ENCODE data around the gene TBX3. TPM values are rescaled to one million over a fixed set of nuclear protein-coding genes. Genes with fewer than 3 reads are reported as not detected.
"Not testable (repeated sequence)": the region's sequence is repeated elsewhere in the genome, so short reads cannot be mapped to it uniquely, and the experiment has no call there.

Gene TBX3
- 16.1 and 17.5 TPM in 2 replicates for total RNA-seq (2014; rRNA removed; shearing (Covaris generic))

- peak; percentile 99 for DNase-seq (ENCODE audit: low spot score)
Observed at GRCh38 chr12:114684098-114684869, at the start of gene TBX3. Gene TBX3, minus strand, starts transcription at chr12:114684175. Its CDS starts 975 bp downstream, at chr12:114683200.

DNA sequence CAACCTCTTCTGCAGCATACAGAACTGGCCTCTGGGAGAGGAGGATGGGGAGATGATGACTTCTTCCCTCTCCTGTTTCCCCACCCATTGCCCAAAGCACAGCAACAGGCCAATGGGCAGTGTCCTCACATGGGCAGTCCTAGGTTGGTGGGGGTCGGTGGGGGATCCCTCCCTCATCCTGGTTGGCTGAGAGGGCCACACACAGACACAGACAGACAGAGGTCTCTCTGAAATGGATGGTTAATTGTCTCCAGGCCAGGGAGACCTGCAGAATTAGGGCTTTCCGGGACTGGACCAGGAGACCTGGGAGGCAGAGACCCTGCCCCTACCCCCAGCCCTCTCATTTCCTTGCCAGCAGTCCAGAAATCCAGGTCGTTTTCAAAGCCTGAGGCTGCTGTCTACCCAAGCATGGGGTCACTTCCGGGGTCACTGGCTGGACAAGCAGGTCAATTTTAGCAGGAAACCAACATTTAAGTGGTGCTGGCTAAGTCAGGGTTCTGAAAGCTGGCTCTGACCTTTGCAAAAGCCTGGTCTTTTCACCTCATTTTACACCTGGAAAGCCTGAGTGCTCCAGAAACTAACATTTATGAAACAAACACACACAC, 48.6 kb upstream of the TBX3 start:
- no peak for DNase-seq (ENCODE audit: low spot score)

GRCh38 chr12:114729731-114730130, 45.8 kb upstream of the TBX3 start:
- no peak for DNase-seq (ENCODE audit: low spot score)

DNA sequence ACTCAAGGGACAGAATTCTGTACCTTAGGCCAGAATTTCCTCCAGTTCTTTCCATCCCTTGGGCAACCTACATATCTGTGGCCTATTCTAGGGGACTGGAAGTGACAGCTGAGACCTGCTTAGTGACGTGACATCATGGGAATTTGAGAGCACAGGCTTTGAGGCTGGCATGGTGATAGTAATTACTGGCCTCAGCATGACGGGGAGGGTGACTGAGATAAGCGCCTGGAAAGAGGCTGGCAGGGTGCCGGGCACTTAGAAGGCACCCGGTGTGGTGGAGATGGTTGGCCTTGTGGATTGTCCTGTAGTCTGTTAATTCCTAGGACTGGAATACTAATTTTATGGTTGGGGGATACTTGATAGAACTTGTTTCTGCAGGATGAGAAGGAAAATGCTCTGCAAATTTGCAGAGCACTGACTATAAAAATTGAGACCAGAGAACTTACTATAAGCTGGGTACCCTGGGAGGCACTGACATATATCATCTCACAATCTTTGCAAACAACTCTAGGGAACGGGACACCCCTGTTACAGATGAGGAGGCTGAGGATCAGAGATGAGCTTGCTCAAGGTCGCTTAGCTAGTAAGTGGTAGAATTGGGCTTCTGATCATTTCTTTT, 42.2 kb upstream of the TBX3 start:
- peak; percentile 40 for DNase-seq (ENCODE audit: low spot score)

GRCh38 chr12:114722176-114722575, 38.2 kb upstream of the TBX3 start:
- not testable (repeated sequence) for DNase-seq (ENCODE audit: low spot score)

DNA sequence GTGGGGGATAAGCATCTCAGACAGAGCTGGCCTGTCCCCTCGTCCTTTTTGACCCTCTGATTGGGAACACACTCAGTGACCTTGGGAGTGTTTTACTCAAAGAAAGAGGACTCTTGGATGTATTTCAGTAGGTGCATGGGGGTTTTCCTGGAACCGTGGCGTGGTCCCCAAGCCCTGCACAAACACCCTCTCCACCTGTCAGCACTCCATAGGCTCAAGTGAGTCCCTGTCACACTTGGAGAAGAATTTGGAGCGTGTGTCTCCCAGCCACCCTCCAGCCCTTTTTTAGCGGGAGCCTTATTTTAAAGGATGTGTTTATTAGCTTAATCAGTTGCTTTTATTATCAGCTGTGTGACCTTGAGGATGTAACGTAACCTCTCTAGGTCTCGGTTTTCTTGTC, 37.3 kb upstream of the TBX3 start:
- DNase-seq (ENCODE audit: low spot score): no peak

DNA sequence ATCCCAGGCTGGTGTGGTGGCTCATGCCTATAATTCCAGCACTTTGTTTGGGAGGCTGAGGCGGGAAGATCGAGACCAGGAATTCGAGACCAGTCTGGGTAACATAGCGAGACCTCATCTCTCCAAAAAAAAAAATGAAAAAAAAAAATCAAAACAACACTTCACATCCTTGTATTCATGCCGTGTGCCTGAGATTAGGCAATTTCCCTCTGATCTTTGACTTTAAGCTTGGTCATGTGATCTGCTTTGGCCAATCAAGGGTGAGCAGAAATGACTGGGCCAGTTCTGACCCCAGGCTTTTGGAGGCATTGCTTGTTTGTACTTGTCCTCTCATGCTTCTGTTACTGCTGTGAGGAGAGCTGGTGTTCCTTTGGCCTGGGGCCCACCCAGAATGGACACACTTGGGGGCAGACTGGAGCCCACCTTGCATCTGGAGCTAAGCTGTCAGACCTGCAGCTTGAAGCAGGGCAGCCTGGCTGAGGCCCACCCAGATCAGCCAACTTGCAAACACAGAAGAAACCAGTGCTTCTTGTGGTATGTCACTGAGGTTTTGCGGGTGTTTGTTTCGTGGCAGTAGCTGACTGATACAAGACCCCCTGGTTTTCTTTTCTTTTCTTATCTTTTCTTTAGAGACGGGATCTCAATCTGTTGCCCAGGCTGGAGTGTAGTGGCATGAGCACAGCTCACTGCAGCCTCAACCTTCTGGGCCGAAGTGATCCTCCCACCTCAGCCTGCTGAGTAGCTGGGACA, 29.7 kb upstream of the TBX3 start:
- DNase-seq (ENCODE audit: low spot score): no peak

- DNase-seq (ENCODE audit: low spot score): no peak
Observed at GRCh38 chr12:114711689-114712152, 27.7 kb upstream of the TBX3 start.

- no peak for DNase-seq (ENCODE audit: low spot score)
Observed at GRCh38 chr12:114710151-114710550, 26.2 kb upstream of the TBX3 start.

GRCh38 chr12:114709112-114709511, 25.1 kb upstream of the TBX3 start:
- no peak for DNase-seq (ENCODE audit: low spot score)

- not testable (repeated sequence) for DNase-seq (ENCODE audit: low spot score)
Observed at GRCh38 chr12:114708598-114708997, 24.6 kb upstream of the TBX3 start.

DNA sequence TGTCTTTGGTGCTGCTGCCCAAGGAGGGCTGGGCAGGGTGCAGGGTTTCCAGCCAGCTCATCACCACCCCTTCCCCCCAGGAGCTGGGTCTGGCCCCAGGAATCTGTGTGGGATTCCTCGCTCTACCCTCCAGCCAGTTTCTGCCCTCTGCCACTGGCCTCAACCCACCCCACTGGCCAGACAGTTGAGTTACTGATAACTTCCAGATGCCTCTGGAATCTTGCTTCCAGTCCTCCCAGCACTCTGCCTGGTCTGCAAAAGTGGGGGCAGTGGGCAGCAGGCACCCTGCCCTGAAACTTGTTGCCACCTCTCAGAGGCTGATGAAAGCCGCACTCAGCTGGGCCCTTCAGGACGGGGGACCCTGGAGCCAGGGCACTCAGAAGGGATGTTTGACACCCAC, 20.1 kb upstream of the TBX3 start:
- no peak for DNase-seq (ENCODE audit: low spot score)

DNA sequence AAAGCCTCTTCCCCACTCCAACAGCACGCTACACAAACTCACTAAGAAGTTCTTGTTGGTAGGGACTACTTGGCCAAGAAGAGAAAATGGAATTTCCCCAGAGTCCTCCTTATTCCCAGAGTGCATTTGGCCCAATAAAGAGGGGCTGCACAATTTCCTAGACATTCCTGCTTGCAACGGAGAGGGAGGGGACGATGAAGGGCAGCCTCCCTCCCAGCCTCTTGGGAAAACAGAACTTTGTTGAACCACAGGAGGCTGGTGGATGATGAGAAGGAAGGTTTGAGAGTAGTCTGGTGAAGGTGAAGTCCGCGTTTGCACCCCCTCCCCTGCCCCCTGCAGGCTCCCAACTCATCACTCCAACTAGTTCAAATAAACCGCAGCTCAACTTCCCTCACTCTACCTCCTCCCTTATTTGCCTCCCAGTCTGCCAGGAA, 19.1 kb upstream of the TBX3 start:
- DNase-seq (ENCODE audit: low spot score): no peak

DNA sequence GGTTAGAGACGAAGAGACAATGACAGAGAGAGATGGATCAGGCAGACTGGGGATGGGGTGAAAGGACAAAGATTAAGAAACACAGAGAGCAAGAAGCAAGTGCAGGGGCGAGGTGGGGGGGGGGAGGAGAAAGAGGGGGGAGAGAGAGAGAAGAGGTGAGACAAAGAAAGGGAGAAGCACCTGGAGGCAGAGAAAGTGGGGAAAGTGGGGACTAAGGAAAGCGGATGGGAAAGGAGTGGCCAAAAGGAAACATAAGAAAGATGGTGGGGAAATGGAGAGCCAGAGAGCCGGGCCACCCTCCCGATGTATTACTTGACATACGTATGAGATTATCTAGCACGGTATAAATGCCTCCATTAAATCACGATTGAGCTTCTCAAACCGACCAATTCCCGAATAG, 18.5 kb upstream of the TBX3 start:
- DNase-seq (ENCODE audit: low spot score): no peak

GRCh38 chr12:114701553-114701952, 17.6 kb upstream of the TBX3 start:
- DNase-seq (ENCODE audit: low spot score): no peak

DNA sequence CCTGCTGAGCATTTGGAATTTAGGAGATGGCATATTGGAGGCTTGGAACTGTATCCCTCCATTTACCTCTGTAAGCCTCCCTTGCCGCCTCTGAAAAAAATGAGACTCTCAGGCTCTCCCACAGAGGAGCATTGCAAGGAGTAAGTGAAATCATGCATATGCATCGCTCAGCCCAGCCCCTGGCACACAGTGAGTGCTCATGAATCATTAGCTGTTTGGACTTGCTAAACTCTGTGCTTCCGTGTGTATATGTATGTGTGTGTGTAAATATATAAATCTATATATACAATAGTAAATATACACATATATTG, 17.1 kb upstream of the TBX3 start:
- no peak for DNase-seq (ENCODE audit: low spot score)

- DNase-seq (ENCODE audit: low spot score): no peak
Observed at GRCh38 chr12:114700392-114701103, 16.6 kb upstream of the TBX3 start.

GRCh38 chr12:114698566-114699163, 14.7 kb upstream of the TBX3 start:
- no peak for DNase-seq (ENCODE audit: low spot score)

DNA sequence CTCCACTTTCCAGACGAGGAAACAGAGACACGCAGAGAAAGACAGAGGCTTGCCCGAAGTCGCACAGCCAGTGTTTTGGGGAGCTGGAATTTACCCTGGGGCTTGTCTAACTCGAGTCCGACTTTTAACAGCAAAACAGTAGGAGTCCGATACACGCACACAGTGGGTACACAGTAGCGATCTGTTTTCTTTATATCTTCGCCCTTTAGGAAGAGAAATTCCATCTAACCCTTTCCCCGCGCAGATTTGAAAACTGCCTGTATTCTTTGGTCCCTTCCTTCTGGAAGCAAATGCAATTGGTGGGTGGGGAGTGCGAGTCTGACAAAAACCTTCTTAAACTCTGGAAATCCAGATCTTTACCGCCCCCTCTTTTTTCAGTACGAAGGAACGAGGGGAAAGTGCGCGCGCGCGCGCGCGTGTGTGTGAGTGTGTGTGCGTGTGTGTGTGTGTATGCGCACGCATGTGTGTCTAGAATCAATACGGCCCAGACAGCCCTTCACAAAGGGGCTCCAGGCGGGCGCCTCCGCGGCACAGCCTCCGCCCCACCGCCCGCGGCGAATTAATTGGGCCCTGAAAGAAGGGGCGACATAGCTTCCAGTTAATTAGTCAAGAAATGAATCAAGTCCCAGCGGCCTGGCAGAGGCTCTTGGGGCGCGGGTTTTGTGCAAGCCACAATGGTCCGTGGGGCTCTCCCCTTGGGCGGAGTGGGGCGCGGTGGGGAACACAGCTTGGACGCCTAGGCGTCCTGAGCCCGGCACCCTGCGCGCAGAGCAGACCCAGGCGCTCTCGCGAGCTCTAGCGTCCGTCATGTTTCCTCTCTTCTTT, 14.0 kb upstream of the TBX3 start:
- DNase-seq (ENCODE audit: low spot score): no peak

DNA sequence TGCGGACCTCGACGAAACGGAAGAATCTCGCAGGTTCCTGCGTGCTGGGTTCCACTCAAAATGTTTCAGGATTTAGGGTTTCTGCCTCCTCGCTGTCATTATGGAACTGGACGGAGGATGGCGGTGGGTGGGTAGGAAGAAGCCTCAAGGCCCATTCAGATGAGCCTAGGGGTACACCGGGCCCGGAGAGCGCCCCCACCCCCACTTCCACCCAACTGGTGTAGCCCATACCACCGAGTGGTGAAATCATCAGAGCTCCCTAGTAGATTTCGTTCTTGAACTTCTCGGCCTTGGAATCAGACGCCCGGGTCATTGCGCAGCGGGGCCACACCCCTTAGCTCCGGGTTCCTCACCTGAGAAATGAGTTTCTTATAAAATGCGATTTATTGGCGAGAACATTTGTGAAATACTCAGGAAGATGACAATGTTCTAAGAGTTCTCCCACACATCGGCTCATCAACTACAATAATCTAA, 13.3 kb upstream of the TBX3 start:
- DNase-seq (ENCODE audit: low spot score): no peak

Data from H4 (cell line).